PC-9 (cell line): Measurements from ENCODE around the gene VAT1L. TPM values are rescaled to one million over a fixed set of nuclear protein-coding genes. Genes with fewer than 3 reads are reported as not detected.

Source experiments
- BruUV-seq: library from RNA; stranded (reverse); fragments of 400-500 nt; replicated peaks from 2 replicates; lab custom pipeline; 2021; lab: Mats Ljungman, UMichigan
- CTCF ChIA-PET: fragments of 300-600 bp; sonication (Branson Sonifier 250); formaldehyde crosslinking; loops from one replicate; lab custom pipeline; 2022; ENCODE audit warnings: antibody characterized with exemption; lab: Charles Lee
- POLR2A ChIA-PET: fragments of 300-600 bp; sonication (Branson Sonifier 250); formaldehyde crosslinking; loops from one replicate; lab custom pipeline; 2022; ENCODE audit warnings: antibody characterized with exemption; ENCODE audit not compliant: unreplicated experiment; lab: Charles Lee
- DNase-seq, 2 experiments: peaks; one replicate each; pipeline versions ENCODE4 v3.0.0 to v3.0.0-alpha.2; 2015 to 2022; ENCODE audit warnings: mixed read lengths in 1 of 2
- H2AFZ ChIP-seq: fragments of 200-600 bp; sonication (generic); 2 replicates; pipeline ENCODE4 v1.8.1; 2017; ENCODE audit warnings: antibody characterized with exemption
- H3F3A ChIP-seq: fragments of 200-600 bp; sonication (generic); 2 replicates; pipeline ENCODE4 v1.8.1; 2017; ENCODE audit warnings: antibody characterized with exemption, mild to moderate bottlenecking, low read depth; ENCODE audit not compliant: insufficient read depth
- H3K27ac ChIP-seq: fragments of 200-600 bp; sonication (generic); 2 replicates; pipeline ENCODE4 v1.6.1; 2016; ENCODE audit warnings: mixed run types
- H3K27me3 ChIP-seq: fragments of 200-600 bp; sonication (generic); 2 replicates; pipeline ENCODE4 v1.6.1; 2016; ENCODE audit warnings: low read depth, mixed run types; ENCODE audit not compliant: insufficient read depth
- H3K36me3 ChIP-seq: fragments of 200-600 bp; sonication (generic); 2 replicates; pipeline ENCODE4 v1.6.1; 2016; ENCODE audit warnings: low read depth, mixed run types
- H3K4me1 ChIP-seq: fragments of 200-600 bp; sonication (generic); replicated peaks from 2 replicates; pipeline ENCODE4 v1.6.1; 2016; ENCODE audit warnings: mixed run types; ENCODE audit not compliant: insufficient read depth
- H3K4me2 ChIP-seq: fragments of 200-600 bp; sonication (generic); 2 replicates; pipeline ENCODE4 v1.6.1; 2017; ENCODE audit warnings: mixed run types
- H3K4me3 ChIP-seq: fragments of 200-600 bp; sonication (generic); 2 replicates; pipeline ENCODE4 v1.6.1; 2016; ENCODE audit warnings: mixed run types
- H3K79me2 ChIP-seq: fragments of 200-600 bp; sonication (generic); 2 replicates; pipeline ENCODE4 v1.6.1; 2017; ENCODE audit warnings: low read depth, mixed run types
- H3K9me2 ChIP-seq: fragments of 200-600 bp; sonication (generic); 2 replicates; pipeline ENCODE4 v1.8.1; 2017; ENCODE audit warnings: mild to moderate bottlenecking; ENCODE audit not compliant: insufficient read depth
- H3K9me3 ChIP-seq: fragments of 200-600 bp; sonication (generic); 2 replicates; pipeline ENCODE4 v1.8.1; 2016; ENCODE audit warnings: low read depth; ENCODE audit not compliant: insufficient read depth
- H4K20me1 ChIP-seq: fragments of 200-600 bp; sonication (generic); 2 replicates; pipeline ENCODE4 v1.8.1; 2017; ENCODE audit not compliant: insufficient read depth
- EZH2 ChIP-seq: fragments of 200-600 bp; sonication (generic); IDR thresholded peaks from 2 replicates; pipeline ENCODE4 v1.8.0; 2017; ENCODE audit warnings: antibody characterized with exemption, low read depth
- intact Hi-C: fragments of 100-400 bp; cut with micrococcal nuclease; formaldehyde crosslinking; loops from one replicate; pipeline ENCODE4 v1.10.0; 2022; ENCODE audit not compliant: unreplicated experiment
- total RNA-seq: library from RNA; stranded (reverse); gene quantifications from 2 replicates; pipeline ENCODE4 v1.2.3, GENCODE V29; 2021
- TF ChIP-seq, protein P1 (sequence below): fragments of 200-600 bp; sonication (generic); conservative IDR thresholded peaks from 2 replicates; pipeline ENCODE4 v1.6.1; 2017; ENCODE audit warnings: mixed run types, antibody characterized with exemption, mild to moderate bottlenecking, moderate library complexity

Gene VAT1L
- total RNA-seq, 1 experiment from 2014 or later, result not detected

DNA sequence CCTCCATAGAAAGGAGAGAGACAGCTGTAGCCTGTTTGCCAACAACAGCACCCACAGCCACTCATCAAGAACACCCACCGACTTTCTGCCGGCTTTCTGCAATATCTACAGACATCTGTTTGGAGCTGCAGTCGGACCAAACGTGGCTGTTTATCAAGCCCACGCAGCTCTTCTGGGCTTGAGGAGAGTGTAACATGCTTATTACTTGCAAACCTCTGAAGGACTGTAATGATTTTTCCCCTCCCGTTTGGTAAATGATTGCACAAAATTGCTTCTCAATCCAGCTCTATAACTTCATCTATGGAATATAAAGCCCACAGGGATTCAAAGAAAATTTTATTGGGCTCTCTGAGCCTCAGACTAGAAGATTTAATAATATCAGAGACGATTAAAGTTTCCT, 100.5 kb downstream of the VAT1L start:
- Histone ChIP-seq H3K79me2 (no peaks in the 10 kb centered on the region), H3K36me3 (no peaks in the 10 kb centered on the region), H2AFZ (no peak overlapping the region), H4K20me1 (no peaks in the 10 kb centered on the region), H3K4me1 (no peaks in the 10 kb centered on the region), H3F3A (no peaks in the 10 kb centered on the region), H3K4me2 (no peak overlapping the region), H3K4me3 (no peak overlapping the region), H3K27ac (no peak overlapping the region), H3K27me3 (peaks cover 33% of the 10 kb centered on the region), H3K9me2 (no peaks in the 10 kb centered on the region), H3K9me3 (no peaks in the 10 kb centered on the region)
- ChIA-PET CTCF (no interaction called here), POLR2A (no interaction called here)
- BruUV-seq, result no TSS peak
- TF ChIP-seq, protein P1, sequence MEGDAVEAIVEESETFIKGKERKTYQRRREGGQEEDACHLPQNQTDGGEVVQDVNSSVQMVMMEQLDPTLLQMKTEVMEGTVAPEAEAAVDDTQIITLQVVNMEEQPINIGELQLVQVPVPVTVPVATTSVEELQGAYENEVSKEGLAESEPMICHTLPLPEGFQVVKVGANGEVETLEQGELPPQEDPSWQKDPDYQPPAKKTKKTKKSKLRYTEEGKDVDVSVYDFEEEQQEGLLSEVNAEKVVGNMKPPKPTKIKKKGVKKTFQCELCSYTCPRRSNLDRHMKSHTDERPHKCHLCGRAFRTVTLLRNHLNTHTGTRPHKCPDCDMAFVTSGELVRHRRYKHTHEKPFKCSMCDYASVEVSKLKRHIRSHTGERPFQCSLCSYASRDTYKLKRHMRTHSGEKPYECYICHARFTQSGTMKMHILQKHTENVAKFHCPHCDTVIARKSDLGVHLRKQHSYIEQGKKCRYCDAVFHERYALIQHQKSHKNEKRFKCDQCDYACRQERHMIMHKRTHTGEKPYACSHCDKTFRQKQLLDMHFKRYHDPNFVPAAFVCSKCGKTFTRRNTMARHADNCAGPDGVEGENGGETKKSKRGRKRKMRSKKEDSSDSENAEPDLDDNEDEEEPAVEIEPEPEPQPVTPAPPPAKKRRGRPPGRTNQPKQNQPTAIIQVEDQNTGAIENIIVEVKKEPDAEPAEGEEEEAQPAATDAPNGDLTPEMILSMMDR, result no peak
- DNase-seq, result no peak
- intact Hi-C loops, result no loop called here

DNA sequence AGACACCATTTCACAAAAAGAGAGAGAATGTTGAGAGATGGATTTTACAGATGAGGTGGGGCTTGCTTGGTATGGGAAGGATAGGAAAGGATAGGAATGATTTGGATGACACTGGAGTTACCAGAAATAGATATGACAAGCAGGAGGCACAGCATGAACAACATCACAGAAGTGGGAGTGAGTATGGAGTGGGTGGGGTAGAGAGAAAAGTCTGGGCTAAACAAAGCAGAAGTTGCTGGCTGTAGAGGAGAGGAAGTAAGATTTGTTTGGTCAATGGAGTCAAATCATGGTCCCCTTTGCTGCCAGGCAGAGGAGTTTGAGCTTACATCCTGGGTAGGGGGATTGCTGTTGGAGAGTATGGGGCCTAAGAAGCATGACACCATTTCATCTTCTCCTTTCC, 101.7 kb downstream of the VAT1L start:
- H2AFZ ChIP-seq, result no peak overlapping the region
- intact Hi-C loops, result no loop called here
- ChIA-PET CTCF (no interaction called here), POLR2A (no interaction called here)
- DNase-seq, result no peak
- H3K9me3 ChIP-seq, result no peaks in the 10 kb centered on the region
- TF ChIP-seq, protein P1, result no peak
- no peak for TF ChIP-seq EZH2
- no TSS peak for BruUV-seq
- H3K79me2 ChIP-seq, result no peaks in the 10 kb centered on the region
- no peaks in the 10 kb centered on the region for H3K9me2 ChIP-seq
- no peak overlapping the region for H3K27ac ChIP-seq
- no peak overlapping the region for H3K4me2 ChIP-seq
- H3K4me1 ChIP-seq, result no peaks in the 10 kb centered on the region
- peaks cover 26% of the 10 kb centered on the region for H3K27me3 ChIP-seq
- no peaks in the 10 kb centered on the region for H3K36me3 ChIP-seq
- no peaks in the 10 kb centered on the region for H3F3A ChIP-seq
- H3K4me3 ChIP-seq, result no peak overlapping the region
- H4K20me1 ChIP-seq, result no peaks in the 10 kb centered on the region

DNA sequence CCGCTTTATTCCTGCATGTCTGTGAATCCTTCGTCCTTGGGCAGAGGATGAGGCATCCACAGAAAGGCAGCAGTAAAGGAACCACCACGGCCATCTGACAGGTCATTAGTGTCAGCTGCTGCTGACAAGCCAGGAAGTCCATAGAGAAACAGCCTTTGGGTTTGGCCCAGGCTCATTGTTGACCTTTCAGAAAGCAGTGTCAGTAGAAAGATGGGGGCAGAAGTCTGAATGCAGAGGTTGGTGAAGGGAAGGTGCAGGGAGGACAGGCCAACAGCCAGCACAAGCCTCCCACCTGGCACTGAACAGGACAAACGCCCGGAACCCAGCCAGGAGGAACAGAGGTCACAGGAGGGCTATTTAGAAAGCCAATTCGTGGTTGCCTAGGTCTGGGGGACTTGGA, 105.8 kb downstream of the VAT1L start:
- DNase-seq, result no peak
- H3K9me3 ChIP-seq, result no peaks in the 10 kb centered on the region
- TF ChIP-seq EZH2, result no peak
- TF ChIP-seq, protein P1, result no peak
- ChIA-PET CTCF (no interaction called here), POLR2A (no interaction called here)
- intact Hi-C loops, result no loop called here
- no peaks in the 10 kb centered on the region for H3K79me2 ChIP-seq
- H3K4me1 ChIP-seq, result no peaks in the 10 kb centered on the region
- peaks cover 23% of the 10 kb centered on the region for H3K27me3 ChIP-seq
- no peaks in the 10 kb centered on the region for H3K36me3 ChIP-seq
- no peaks in the 10 kb centered on the region for H3K9me2 ChIP-seq
- BruUV-seq, result no TSS peak
- H3F3A ChIP-seq, result no peaks in the 10 kb centered on the region
- H3K4me3 ChIP-seq, result no peak overlapping the region
- H2AFZ ChIP-seq, result no peak overlapping the region
- no peak overlapping the region for H3K4me2 ChIP-seq
- no peak overlapping the region for H3K27ac ChIP-seq
- H4K20me1 ChIP-seq, result no peaks in the 10 kb centered on the region
